ENCODE data around the gene FAR1. TPM values are rescaled to one million over a fixed set of nuclear protein-coding genes. Genes with fewer than 3 reads are reported as not detected.

The FAR1 gene
- total and polyA plus RNA-seq, 2 of the 4 experiments (the other 2 are of a cell fraction): 35.3 to 119 TPM

GRCh38 chr11:13778345-13778744 is 109.9 kb downstream of the FAR1 start:
- no peak overlapping the region for H3K4me3 ChIP-seq (ENCODE audit: insufficient read depth, low read depth, low read length)
- H3K9me1 ChIP-seq (ENCODE audit: insufficient read depth, low read length): no peaks in the 10 kb centered on the region
- H4K20me1 ChIP-seq (ENCODE audit: insufficient read depth, low read length): no peaks in the 10 kb centered on the region
- ATAC-seq (ENCODE audit: low read depth) (no peak), DNase-seq (no peak)
- in situ Hi-C loops (cut with MboI; ENCODE audit: low sequenced_read_pairs): loop anchor here (10.0 kb wide), 1 partner anchor 466 kb away; no protein-coding TSS in a partner anchor
- H3K4me1 ChIP-seq (ENCODE audit: control insufficient read depth, insufficient read depth, low read length): no peaks in the 10 kb centered on the region
- intact Hi-C loops (cut with micrococcal nuclease): no loop called here
- H3K14ac ChIP-seq (replicated peaks; ENCODE audit: low read depth, low read length): no peak overlapping the region
- no TSS peak for BruUV-seq (replicated peaks)
- CTCF ChIA-PET: no interaction called here
- no CpG with 5 or more reads among the region's 1 CpG for WGBS, 2 experiments (ENCODE audit: extremely low coverage in 2 of 2, insufficient read length in 1 of 2)
- no peak overlapping the region for H3K56ac ChIP-seq (ENCODE audit: extremely low read depth, insufficient read depth, low read length)
- H3K9me3 ChIP-seq (ENCODE audit: control insufficient read depth, insufficient read depth, low read length): no peaks in the 10 kb centered on the region
- H3K36me3 ChIP-seq (ENCODE audit: control insufficient read depth, insufficient read depth, low read length): no peaks in the 10 kb centered on the region
- no peak overlapping the region for H2BK15ac ChIP-seq (ENCODE audit: low read depth, low read length)
- no peak overlapping the region for H4K8ac ChIP-seq (ENCODE audit: low read depth in 2 of 2, low read length in 2 of 2)
- H4K5ac ChIP-seq (ENCODE audit: low read depth, low read length): no peak overlapping the region
- H2AK9ac ChIP-seq (replicated peaks; ENCODE audit: low read depth, low read length, poor library complexity): no peak overlapping the region
- no peak overlapping the region for H2AK5ac ChIP-seq (ENCODE audit: low read depth, low read length)
- no peaks in the 10 kb centered on the region for H3K79me1 ChIP-seq (ENCODE audit: low read depth in 1 of 2, low read length in 2 of 2)
- H2BK120ac ChIP-seq (ENCODE audit: low read depth, low read length): no peak overlapping the region
- no peak overlapping the region for H2AFZ ChIP-seq (replicated peaks; ENCODE audit: low read length, poor library complexity)
- TF ChIP-seq RFX5 (IDR thresholded peaks at IDR 0.05; ENCODE audit: low read depth, low read length) (no peak), NFE2L2 (IDR thresholded peaks at IDR 0.05; ENCODE audit: low read depth, low read length) (no peak), RAD21 (IDR thresholded peaks at IDR 0.05; ENCODE audit: low read length) (no peak), MAFK (IDR thresholded peaks at IDR 0.05; ENCODE audit: low read depth, low read length) (no peak), MAZ (IDR thresholded peaks at IDR 0.05; ENCODE audit: borderline replicate concordance, low read depth, low read length) (no peak), MXI1 (IDR thresholded peaks at IDR 0.05; ENCODE audit: borderline replicate concordance, low read depth, low read length) (no peak), POLR2A (IDR thresholded peaks at IDR 0.05; ENCODE audit: low read depth, low read length) (no peak), CTCF (conservative IDR thresholded peaks at IDR 0.05; ENCODE audit: low read depth, low read length) (no peak), CHD1 (IDR thresholded peaks at IDR 0.05; ENCODE audit: low read depth, low read length) (no peak), USF2 (IDR thresholded peaks at IDR 0.05; ENCODE audit: low read depth, low read length) (no peak), FOS (IDR thresholded peaks at IDR 0.05; ENCODE audit: low read depth, low read length) (no peak), CEBPB (IDR thresholded peaks at IDR 0.05; ENCODE audit: low read depth, low read length) (no peak), SMC3 (IDR thresholded peaks at IDR 0.05; ENCODE audit: low read depth, low read length) (no peak), BHLHE40 (IDR thresholded peaks at IDR 0.05; ENCODE audit: low read depth, low read length) (no peak), RCOR1 (IDR thresholded peaks at IDR 0.05; ENCODE audit: insufficient replicate concordance, low read length) (no peak)
- TF ChIP-seq, protein P1, sequence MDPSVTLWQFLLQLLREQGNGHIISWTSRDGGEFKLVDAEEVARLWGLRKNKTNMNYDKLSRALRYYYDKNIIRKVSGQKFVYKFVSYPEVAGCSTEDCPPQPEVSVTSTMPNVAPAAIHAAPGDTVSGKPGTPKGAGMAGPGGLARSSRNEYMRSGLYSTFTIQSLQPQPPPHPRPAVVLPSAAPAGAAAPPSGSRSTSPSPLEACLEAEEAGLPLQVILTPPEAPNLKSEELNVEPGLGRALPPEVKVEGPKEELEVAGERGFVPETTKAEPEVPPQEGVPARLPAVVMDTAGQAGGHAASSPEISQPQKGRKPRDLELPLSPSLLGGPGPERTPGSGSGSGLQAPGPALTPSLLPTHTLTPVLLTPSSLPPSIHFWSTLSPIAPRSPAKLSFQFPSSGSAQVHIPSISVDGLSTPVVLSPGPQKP (IDR thresholded peaks at IDR 0.05; ENCODE audit: borderline replicate concordance, low read depth, low read length): no peak
- dilution Hi-C loops (cut with HindIII; ENCODE audit: low sequenced_read_pairs, unreplicated experiment): no loop called here
- H3K18ac ChIP-seq (ENCODE audit: low read depth, low read length): no peak overlapping the region
- no peak overlapping the region for H3K23ac ChIP-seq (ENCODE audit: low read depth, low read length)
- no peak overlapping the region for H3K4me2 ChIP-seq (ENCODE audit: low read depth, low read length)
- H3K4ac ChIP-seq (ENCODE audit: low read depth, low read length): no peak overlapping the region
- no peak overlapping the region for H4K91ac ChIP-seq (ENCODE audit: insufficient read depth, low read depth, low read length)
- H3K27ac ChIP-seq (ENCODE audit: insufficient read depth, low read length): no peak overlapping the region
- H2BK20ac ChIP-seq (ENCODE audit: low read depth, low read length): no peak overlapping the region
- POLR2A ChIA-PET (ENCODE audit: unreplicated experiment): no interaction called here
- H2BK5ac ChIP-seq (ENCODE audit: low read depth, low read length, poor library complexity, severe bottlenecking): no peak overlapping the region
- no peak overlapping the region for H3K9ac ChIP-seq (ENCODE audit: low read depth, low read length)
- peaks cover 7% of the 10 kb centered on the region for H3K27me3 ChIP-seq (ENCODE audit: control insufficient read depth, insufficient read depth, low read length)
